ENCODE measurements around the gene NRN1L. TPM values are rescaled to one million over a fixed set of nuclear protein-coding genes. Genes with fewer than 3 reads are reported as not detected.

The NRN1L gene
- total and polyA plus RNA-seq, 2 donors (not counting 1 experiment from before 2014, with no cell fraction given), result 0.10 to 0.17 TPM

DNA sequence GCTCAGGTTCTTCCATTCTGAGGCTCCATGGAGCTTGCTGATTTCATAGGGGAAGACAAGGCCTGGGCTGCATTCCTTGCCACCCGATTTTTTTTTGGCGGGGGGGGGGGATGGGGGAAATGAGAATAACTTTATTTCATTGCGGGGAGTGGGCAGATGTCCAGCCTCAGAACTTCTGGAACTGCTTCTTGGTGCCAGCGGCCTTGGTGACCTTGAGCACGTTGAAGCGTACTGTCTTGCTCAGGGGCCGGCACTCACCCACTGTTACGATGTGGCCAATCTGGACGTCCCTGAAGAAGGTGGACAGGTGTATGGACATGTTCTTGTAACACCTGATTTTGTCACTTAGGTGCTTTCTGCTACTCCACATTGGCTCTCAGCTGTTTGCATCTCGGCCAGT lies 28.9 kb upstream of the NRN1L start:
- H3K27ac ChIP-seq (ENCODE audit: insufficient read depth, low read length), result no peak overlapping the region
- no peaks in the 10 kb centered on the region for H4K20me1 ChIP-seq (ENCODE audit: control insufficient read depth, extremely low read depth, insufficient read depth, low read length)
- H3K36me3 ChIP-seq (ENCODE audit: control insufficient read depth, insufficient read depth, low read length), result peaks cover 1% of the 10 kb centered on the region
- H3K9me3 ChIP-seq (ENCODE audit: control insufficient read depth, insufficient read depth, low read depth, low read length), result no peaks in the 10 kb centered on the region
- no peak overlapping the region for H2AFZ ChIP-seq (ENCODE audit: low read length)
- H3K4me2 ChIP-seq (ENCODE audit: extremely low read depth, insufficient read depth, low read length), result no peak overlapping the region
- H3K27me3 ChIP-seq (ENCODE audit: control insufficient read depth, insufficient read depth, low read length), result no peaks in the 10 kb centered on the region
- H3K4me3 ChIP-seq (replicated peaks in 1 of 4; ENCODE audit: control extremely low read depth in 1 of 4, insufficient read depth in 1 of 4, low read depth in 3 of 4, low read length in 4 of 4), result no peak overlapping the region
- no peak for DNase-seq (ENCODE audit: low read depth in 2 of 2)
- peaks cover 86% of the 10 kb centered on the region for H3K79me2 ChIP-seq (ENCODE audit: control insufficient read depth, insufficient read depth, low read length)
- no peak overlapping the region for H3K9ac ChIP-seq (ENCODE audit: insufficient read depth, low read length)
- peaks cover 19% of the 10 kb centered on the region for H3K4me1 ChIP-seq (ENCODE audit: control insufficient read depth, extremely low read depth, insufficient read depth, low read length)
- TF ChIP-seq EZH2 (IDR thresholded peaks at IDR 0.05; ENCODE audit: low read length, missing control alignments), result no peak
- TF ChIP-seq, protein P1, sequence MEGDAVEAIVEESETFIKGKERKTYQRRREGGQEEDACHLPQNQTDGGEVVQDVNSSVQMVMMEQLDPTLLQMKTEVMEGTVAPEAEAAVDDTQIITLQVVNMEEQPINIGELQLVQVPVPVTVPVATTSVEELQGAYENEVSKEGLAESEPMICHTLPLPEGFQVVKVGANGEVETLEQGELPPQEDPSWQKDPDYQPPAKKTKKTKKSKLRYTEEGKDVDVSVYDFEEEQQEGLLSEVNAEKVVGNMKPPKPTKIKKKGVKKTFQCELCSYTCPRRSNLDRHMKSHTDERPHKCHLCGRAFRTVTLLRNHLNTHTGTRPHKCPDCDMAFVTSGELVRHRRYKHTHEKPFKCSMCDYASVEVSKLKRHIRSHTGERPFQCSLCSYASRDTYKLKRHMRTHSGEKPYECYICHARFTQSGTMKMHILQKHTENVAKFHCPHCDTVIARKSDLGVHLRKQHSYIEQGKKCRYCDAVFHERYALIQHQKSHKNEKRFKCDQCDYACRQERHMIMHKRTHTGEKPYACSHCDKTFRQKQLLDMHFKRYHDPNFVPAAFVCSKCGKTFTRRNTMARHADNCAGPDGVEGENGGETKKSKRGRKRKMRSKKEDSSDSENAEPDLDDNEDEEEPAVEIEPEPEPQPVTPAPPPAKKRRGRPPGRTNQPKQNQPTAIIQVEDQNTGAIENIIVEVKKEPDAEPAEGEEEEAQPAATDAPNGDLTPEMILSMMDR (conservative IDR thresholded peaks at IDR 0.05 in 1 of 2, IDR thresholded peaks at IDR 0.05 in 1 of 2; ENCODE audit: low read depth in 1 of 2, low read length in 2 of 2), result no peak

DNA sequence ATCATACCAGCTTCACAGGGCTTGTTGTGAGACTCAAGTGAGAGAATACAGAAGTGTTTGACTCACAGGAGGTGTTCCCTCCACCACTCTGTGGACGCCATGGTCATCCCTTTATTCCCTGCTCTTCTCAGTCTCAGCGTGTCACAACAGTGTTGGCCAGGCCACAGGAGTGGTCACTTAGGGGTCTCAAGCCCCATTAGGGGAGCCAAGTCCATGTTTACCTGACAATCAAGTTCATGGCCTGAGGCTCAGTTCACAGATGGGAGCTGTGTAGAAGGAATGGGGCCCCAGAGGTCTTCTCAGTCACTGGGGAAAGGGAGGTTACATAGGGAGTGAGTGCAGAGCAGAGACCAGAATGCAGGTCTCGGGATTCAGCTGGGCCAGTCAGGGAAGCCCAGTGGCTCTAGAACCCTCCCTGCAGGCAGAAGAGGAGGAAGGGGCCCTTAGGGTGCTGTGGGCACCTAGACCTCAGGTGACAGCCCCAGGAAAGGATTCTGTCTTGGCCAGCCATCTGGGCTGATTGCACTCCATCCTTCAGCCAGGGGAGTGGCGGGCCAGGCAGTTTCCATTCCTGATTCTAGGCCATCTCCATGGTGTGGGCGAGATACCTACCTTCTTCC lies 27.6 kb upstream of the NRN1L start:
- Histone ChIP-seq H3K27ac (ENCODE audit: insufficient read depth, low read length) (peak overlapping the region; percentile 99), H3K4me3 (replicated peaks in 1 of 4; ENCODE audit: control extremely low read depth in 1 of 4, insufficient read depth in 1 of 4, low read depth in 3 of 4, low read length in 4 of 4) (no peak overlapping the region), H3K27me3 (ENCODE audit: control insufficient read depth, insufficient read depth, low read length) (no peaks in the 10 kb centered on the region), H3K36me3 (ENCODE audit: control insufficient read depth, insufficient read depth, low read length) (peaks cover 1% of the 10 kb centered on the region), H3K9me3 (ENCODE audit: control insufficient read depth, insufficient read depth, low read depth, low read length) (no peaks in the 10 kb centered on the region), H3K79me2 (ENCODE audit: control insufficient read depth, insufficient read depth, low read length) (peaks cover 86% of the 10 kb centered on the region), H3K9ac (ENCODE audit: insufficient read depth, low read length) (no peak overlapping the region), H2AFZ (ENCODE audit: low read length) (no peak overlapping the region), H3K4me1 (ENCODE audit: control insufficient read depth, extremely low read depth, insufficient read depth, low read length) (peaks cover 27% of the 10 kb centered on the region), H3K4me2 (ENCODE audit: extremely low read depth, insufficient read depth, low read length) (peak overlapping the region; percentile 30), H4K20me1 (ENCODE audit: control insufficient read depth, extremely low read depth, insufficient read depth, low read length) (peaks cover 3% of the 10 kb centered on the region)
- TF ChIP-seq EZH2 (IDR thresholded peaks at IDR 0.05; ENCODE audit: low read length, missing control alignments), result no peak
- TF ChIP-seq, protein P1 (conservative IDR thresholded peaks at IDR 0.05 in 1 of 2, IDR thresholded peaks at IDR 0.05 in 1 of 2; ENCODE audit: low read depth in 1 of 2, low read length in 2 of 2), result no peak
- no peak for DNase-seq (ENCODE audit: low read depth in 2 of 2)

DNA sequence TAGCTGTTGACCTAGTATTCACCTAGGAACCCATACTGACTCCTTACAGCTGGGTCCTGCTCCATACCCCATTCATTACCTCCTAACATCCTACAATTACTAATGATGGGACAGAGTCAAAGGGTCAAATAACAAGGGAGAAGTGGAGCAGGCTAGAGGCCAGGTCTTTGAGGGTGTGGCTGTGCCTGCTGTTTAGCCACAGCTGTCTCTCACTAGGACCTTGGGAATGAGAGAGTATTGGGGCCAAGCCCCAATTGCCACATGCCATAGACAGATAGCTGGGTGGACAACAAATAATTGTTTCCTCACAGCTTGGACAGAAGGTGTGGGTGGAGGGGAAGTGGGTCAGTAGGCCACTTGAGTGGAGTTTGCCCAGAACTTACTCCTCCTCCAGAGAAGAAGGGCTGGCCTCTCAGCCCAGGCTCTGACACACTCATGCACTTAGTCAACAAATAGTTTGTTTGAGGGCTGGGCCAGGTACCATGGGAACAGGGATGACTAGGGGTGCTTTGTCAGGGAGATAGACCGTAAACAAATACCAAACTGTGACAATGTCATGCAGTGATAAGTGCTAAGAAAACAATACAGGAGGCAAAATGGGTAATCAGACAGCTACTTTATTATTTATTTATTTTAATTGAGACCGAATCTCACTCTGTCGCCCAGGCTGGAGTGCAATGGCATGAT lies 27.0 kb upstream of the NRN1L start:
- peaks cover 90% of the 10 kb centered on the region for H3K79me2 ChIP-seq (ENCODE audit: control insufficient read depth, insufficient read depth, low read length)
- no peaks in the 10 kb centered on the region for H3K9me3 ChIP-seq (ENCODE audit: control insufficient read depth, insufficient read depth, low read depth, low read length)
- H2AFZ ChIP-seq (ENCODE audit: low read length), result no peak overlapping the region
- peak overlapping the region; percentile 99 for H3K27ac ChIP-seq (ENCODE audit: insufficient read depth, low read length)
- H3K4me2 ChIP-seq (ENCODE audit: extremely low read depth, insufficient read depth, low read length), result peak overlapping the region; percentile 30
- no peak overlapping the region for H3K4me3 ChIP-seq (replicated peaks in 1 of 4; ENCODE audit: control extremely low read depth in 1 of 4, insufficient read depth in 1 of 4, low read depth in 3 of 4, low read length in 4 of 4)
- peak overlapping the region; percentile 39 for H3K9ac ChIP-seq (ENCODE audit: insufficient read depth, low read length)
- no peaks in the 10 kb centered on the region for H3K27me3 ChIP-seq (ENCODE audit: control insufficient read depth, insufficient read depth, low read length)
- H4K20me1 ChIP-seq (ENCODE audit: control insufficient read depth, extremely low read depth, insufficient read depth, low read length), result peaks cover 3% of the 10 kb centered on the region
- DNase-seq (ENCODE audit: low read depth in 2 of 2), result peak; percentile 77 to 92
- TF ChIP-seq, protein P1 (conservative IDR thresholded peaks at IDR 0.05 in 1 of 2, IDR thresholded peaks at IDR 0.05 in 1 of 2; ENCODE audit: low read depth in 1 of 2, low read length in 2 of 2), result no peak
- TF ChIP-seq EZH2 (IDR thresholded peaks at IDR 0.05; ENCODE audit: low read length, missing control alignments), result no peak
- H3K4me1 ChIP-seq (ENCODE audit: control insufficient read depth, extremely low read depth, insufficient read depth, low read length), result peaks cover 33% of the 10 kb centered on the region
- H3K36me3 ChIP-seq (ENCODE audit: control insufficient read depth, insufficient read depth, low read length), result peaks cover 6% of the 10 kb centered on the region
